GM18861 (cell line): ENCODE measurements around the gene MRPL17.
"Not testable (repeated sequence)": the region's sequence is repeated elsewhere in the genome, so short reads cannot be mapped to it uniquely, and the experiment has no call there.

Experiments
- ATAC-seq: cut with Tn5 transposase; IDR thresholded peaks from one replicate; pipeline ENCODE4 v1.9.1; 2021; ENCODE audit not compliant: unreplicated experiment

The MRPL17 gene

GRCh38 chr11:6682936-6683861, at the start of gene MRPL17:
Gene MRPL17 (minus strand): TSS chr11:6683340. CDS start chr11:6683296, 44 bp downstream.
- ATAC-seq, result peak; percentile 83

- ATAC-seq, result no peak
These were observed 45.0 kb upstream of the MRPL17 start for GRCh38 chr11:6727971-6728760.

- ATAC-seq, result no peak
These were observed 42.3 kb upstream of the MRPL17 start for GRCh38 chr11:6725386-6725896.

- ATAC-seq, result no peak
These were observed 40.9 kb upstream of the MRPL17 start for GRCh38 chr11:6724013-6724412.

GRCh38 chr11:6721343-6721742, 38.2 kb upstream of the MRPL17 start:
- ATAC-seq, result no peak

GRCh38 chr11:6719576-6719975, 36.4 kb upstream of the MRPL17 start:
- ATAC-seq, result no peak

GRCh38 chr11:6717426-6717825, 34.3 kb upstream of the MRPL17 start:
- no peak for ATAC-seq

- ATAC-seq, result not testable (repeated sequence)
These were observed 28.4 kb upstream of the MRPL17 start for GRCh38 chr11:6711552-6711951.

GRCh38 chr11:6708876-6709275, 25.7 kb upstream of the MRPL17 start:
- no peak for ATAC-seq

- ATAC-seq, result no peak
These were observed 22.9 kb upstream of the MRPL17 start for GRCh38 chr11:6705905-6706535.

GRCh38 chr11:6703247-6704063, 20.3 kb upstream of the MRPL17 start:
- ATAC-seq, result no peak

- not testable (repeated sequence) for ATAC-seq
These were observed 18.8 kb upstream of the MRPL17 start for GRCh38 chr11:6701955-6702354.

- ATAC-seq, result no peak
These were observed 12.2 kb upstream of the MRPL17 start for GRCh38 chr11:6695377-6695776.

- no peak for ATAC-seq
These were observed 11.0 kb upstream of the MRPL17 start for GRCh38 chr11:6694229-6694535.

- no peak for ATAC-seq
These were observed 10.4 kb upstream of the MRPL17 start for GRCh38 chr11:6693342-6694228.

GRCh38 chr11:6692128-6692527, 9.0 kb upstream of the MRPL17 start:
- ATAC-seq, result no peak

- not testable (repeated sequence) for ATAC-seq
These were observed 7.4 kb upstream of the MRPL17 start for GRCh38 chr11:6690431-6691132.

- no peak for ATAC-seq
These were observed 4.7 kb upstream of the MRPL17 start for GRCh38 chr11:6687876-6688275.

- no peak for ATAC-seq
These were observed 2.9 kb upstream of the MRPL17 start for GRCh38 chr11:6686006-6686405.
